Dermis microvascular lymphatic vessel endothelial cell (primary cell): Measurements from ENCODE around the gene FGF22. TPM values are rescaled to one million over a fixed set of nuclear protein-coding genes. Genes with fewer than 3 reads are reported as not detected.

Experiments
- DNase-seq, 2 donors: peaks; one replicate each; pipeline versions ENCODE4 v3.0.0 to v3.0.0-alpha.2; 2010; ENCODE audit warnings: low read depth in 2 of 2
- total RNA-seq: library from RNA; depleted of rRNA; stranded (reverse); fragments of >200 nt; gene quantifications from 2 replicates; pipeline ENCODE4 v1.2.1, GENCODE V29; 2014

Gene FGF22
- total RNA-seq, 1 donor from 2014 or later, result not detected

- DNase-seq, result no peak
Measured at GRCh38 chr19:643736-644135, 4.1 kb downstream of the FGF22 start.

GRCh38 chr19:644363-644762, 4.7 kb downstream of the FGF22 start:
- no peak for DNase-seq

DNA sequence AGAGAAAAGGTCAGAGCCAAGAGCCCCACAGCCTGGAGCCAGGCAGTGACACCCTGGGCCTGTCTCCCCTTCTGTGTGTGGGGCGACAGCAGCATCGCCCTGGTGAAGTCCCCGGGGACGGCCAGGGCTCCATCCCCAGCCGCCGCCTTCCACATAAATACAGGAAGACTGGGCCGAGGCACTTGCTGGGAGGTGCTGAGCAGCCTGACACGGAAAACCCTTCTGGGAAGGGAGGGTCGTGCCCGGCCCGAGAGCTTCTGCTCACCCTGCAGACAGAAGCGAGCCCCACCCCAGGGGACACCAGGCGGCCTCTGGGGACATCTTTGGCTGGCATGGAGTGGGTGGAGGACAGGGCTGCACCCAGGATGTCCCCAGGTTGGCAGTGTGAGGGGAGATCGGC, 5.1 kb downstream of the FGF22 start:
- no peak for DNase-seq

- DNase-seq, result no peak
Measured at GRCh38 chr19:645912-646778, 6.5 kb downstream of the FGF22 start.

- DNase-seq, result no peak
Measured at GRCh38 chr19:646779-647565, 7.3 kb downstream of the FGF22 start.

GRCh38 chr19:647566-648284, 8.0 kb downstream of the FGF22 start:
- no peak for DNase-seq

GRCh38 chr19:648305-648704, 8.6 kb downstream of the FGF22 start:
- no peak for DNase-seq

DNA sequence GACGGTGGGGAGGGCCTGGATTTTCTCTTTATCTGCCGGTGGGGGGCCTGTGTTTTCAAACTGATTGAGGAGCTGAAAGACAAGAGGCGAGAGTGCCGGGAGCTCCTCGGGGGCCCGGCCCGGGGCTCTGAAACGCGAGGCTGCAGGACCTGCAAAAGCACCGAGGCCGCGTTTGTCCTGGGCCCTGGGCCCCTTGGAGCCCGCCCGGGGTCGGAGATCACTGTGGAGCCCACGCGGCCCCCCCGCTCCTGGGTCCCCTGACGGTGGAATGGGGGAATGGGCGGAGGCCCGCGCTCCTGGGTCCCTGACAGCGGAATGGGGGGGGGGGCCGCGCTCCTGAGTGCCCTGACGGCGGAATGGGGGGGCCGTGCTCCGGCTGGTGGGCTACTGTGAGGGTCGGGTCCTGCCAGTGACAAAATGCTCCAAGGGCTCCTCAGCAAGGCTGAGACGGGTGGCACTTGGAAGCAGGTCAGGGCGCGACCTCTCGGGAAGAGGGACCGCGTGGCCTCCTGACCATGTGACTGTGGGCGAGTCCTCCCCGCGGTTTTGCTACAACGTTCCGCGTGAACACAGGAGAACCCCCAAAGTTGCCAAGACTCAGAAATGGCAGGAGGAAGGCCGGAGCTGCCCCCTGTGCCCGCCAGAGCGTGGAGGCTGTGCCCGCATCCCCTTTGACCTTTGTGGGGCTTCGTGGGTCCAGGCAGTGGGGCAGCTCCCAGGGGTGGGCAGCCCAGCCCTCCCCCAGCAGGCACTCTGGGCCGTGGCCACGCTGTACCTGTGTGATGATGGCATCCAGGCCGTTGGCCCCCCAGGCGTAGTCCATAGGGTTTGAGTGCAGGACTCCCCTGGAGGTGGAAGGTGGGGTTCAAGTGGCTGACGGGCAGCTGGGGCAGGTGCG, 9.5 kb downstream of the FGF22 start:
- no peak for DNase-seq

- DNase-seq, result no peak
Measured at GRCh38 chr19:650121-650520, 10.4 kb downstream of the FGF22 start.

GRCh38 chr19:651114-651818, 11.6 kb downstream of the FGF22 start:
- DNase-seq, result no peak

GRCh38 chr19:651991-652390, 12.3 kb downstream of the FGF22 start:
- DNase-seq, result no peak

GRCh38 chr19:652467-653389, 13.0 kb downstream of the FGF22 start:
- no peak for DNase-seq

DNA sequence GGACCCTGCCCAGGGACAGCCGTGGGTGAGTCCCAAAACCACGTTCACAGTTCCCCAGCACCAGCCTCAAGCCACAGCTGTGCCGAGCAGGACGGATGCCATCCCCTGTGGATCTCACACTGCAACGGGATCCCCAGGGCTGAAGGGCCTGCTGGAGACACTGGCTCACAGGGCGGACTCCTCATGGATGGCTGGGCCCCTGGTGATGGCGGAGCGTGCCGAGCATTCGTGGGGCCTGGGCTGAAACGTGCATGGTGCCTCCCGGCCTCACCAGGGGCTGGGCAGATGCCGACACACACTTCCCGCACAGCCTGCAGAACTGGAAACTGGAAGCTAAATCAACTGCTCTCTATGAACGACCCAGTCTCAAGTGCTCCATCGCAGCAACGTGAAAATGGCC, 13.7 kb downstream of the FGF22 start:
- no peak for DNase-seq

DNA sequence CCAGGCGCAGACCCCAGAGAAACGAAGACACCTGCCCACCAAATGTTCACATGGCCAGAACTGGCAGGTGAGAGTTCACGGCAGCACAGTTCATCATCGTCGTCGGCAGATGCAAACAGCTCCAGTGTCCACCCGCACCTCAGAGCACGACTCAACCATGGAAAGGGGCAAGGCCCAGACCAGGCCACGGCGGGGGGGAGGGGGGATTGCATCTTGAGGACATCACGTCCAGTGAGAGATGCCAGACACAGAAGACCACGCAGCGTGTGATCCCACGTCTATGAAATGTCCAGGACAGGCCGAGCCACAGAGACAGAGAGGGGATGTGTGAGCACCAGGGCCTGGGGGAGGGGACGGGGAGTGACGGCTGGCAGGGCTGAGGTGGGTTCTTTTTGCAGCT, 16.0 kb downstream of the FGF22 start:
- no peak for DNase-seq

GRCh38 chr19:656751-657559, 17.3 kb downstream of the FGF22 start:
- DNase-seq, result no peak

- DNase-seq, result no peak
Measured at GRCh38 chr19:657611-658010, 17.9 kb downstream of the FGF22 start.

DNA sequence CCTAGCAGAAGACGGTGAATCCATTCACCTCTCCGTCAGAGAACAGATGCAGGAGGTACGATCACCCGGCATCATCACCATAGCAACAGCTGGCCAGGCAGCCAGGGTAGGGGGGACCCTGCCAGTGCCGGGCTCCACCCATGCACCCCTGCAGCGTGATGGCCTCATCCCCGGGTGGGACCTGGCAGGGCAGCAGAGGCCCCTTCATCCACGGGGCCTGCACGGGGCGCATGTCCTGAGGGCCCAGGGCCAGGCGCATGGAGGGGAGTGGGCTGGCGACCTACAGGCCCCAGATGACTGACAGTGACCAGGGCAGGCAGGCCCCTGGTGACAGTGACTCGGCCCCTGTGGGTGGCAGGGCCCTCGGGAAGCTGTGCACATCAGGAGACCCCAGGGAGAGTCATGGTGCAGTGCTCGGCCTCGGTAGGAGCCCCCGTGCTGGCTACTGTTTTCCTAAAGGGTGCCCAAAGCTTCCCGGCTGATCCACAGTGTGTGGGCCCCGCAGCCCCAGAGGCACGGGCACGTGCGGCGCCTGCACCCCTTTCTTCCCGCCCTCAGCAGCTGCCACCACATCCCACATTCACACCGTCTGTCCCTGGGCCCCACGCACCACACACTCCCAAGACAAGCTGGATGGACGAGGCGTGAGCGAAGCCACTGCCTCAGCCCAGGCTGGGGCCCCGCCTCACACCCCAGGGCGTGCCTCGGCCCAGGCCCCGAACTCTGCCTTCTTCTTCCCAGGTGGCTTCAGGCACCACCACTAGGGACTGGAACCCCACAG, 18.6 kb downstream of the FGF22 start:
- DNase-seq, result no peak
